Activated naive CD8-positive, alpha-beta T cell treated with anti-CD3 and anti-CD28 coated beads, Interleukin-2, amount 50 U/mL, for 24 hours (primary cell): Measurements from ENCODE around the gene GHRH.

Source experiments
- ATAC-seq: fragments of 150-1000 bp; cut with Tn5 transposase; one replicate; pipeline ENCODE4 v1.10.0; 2021
- DNase-seq: peaks from one replicate; pipeline ENCODE4 v3.0.0; 2021
- H3K27ac Mint-ChIP-seq: one replicate; pipeline ENCODE4 v1.8.0; 2021; ENCODE audit warnings: mild to moderate bottlenecking, mixed read lengths
- H3K27me3 Mint-ChIP-seq: one replicate; pipeline ENCODE4 v1.8.0; 2021; ENCODE audit warnings: mixed read lengths
- H3K36me3 Mint-ChIP-seq: one replicate; pipeline ENCODE4 v1.8.0; 2021; ENCODE audit warnings: low read depth, mixed read lengths
- H3K4me1 Mint-ChIP-seq: one replicate; pipeline ENCODE4 v1.8.0; 2021; ENCODE audit warnings: mixed read lengths
- H3K4me3 Mint-ChIP-seq: one replicate; pipeline ENCODE4 v1.8.0; 2021; ENCODE audit warnings: mild to moderate bottlenecking, moderate library complexity, mixed read lengths
- H3K9me3 Mint-ChIP-seq: one replicate; pipeline ENCODE4 v1.8.0; 2021; ENCODE audit warnings: mixed read lengths

Gene GHRH, protein sequence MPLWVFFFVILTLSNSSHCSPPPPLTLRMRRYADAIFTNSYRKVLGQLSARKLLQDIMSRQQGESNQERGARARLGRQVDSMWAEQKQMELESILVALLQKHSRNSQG

DNA sequence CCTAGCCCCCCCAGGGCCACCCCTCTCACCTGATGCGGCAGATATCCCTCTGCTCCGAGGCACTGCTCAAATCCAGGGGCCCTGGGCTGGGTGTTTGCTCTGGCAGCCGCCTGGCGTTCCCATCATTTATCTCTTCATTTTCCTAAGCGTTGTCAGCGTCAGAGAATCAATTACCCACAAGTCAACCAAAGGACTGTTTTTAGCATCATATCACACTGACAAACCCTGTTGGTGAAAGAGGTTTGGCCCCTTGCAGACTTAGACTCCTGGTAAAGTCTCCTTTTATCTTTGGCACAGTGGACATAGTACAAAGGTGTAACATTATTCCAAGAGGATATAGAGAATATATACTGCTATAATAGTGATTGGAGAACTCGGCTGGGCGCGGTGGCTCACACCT is at the start of gene GHRH:
TSS of gene GHRH (minus strand) at position 101 of the 400 bp plus-strand sequence. CDS start 4,925 bp downstream, outside the sequence.
- Mint-ChIP-seq H3K4me3 (no peak within 1 kb of the TSS), H3K27me3 (peaks cover 5% of the 10 kb centered on the region), H3K36me3 (no peaks in the 10 kb centered on the region), H3K9me3 (no peaks in the 10 kb centered on the region), H3K4me1 (no peaks in the 10 kb centered on the region), H3K27ac (no peak within 1 kb of the TSS)
- ATAC-seq (no peak), DNase-seq (no peak)

DNA sequence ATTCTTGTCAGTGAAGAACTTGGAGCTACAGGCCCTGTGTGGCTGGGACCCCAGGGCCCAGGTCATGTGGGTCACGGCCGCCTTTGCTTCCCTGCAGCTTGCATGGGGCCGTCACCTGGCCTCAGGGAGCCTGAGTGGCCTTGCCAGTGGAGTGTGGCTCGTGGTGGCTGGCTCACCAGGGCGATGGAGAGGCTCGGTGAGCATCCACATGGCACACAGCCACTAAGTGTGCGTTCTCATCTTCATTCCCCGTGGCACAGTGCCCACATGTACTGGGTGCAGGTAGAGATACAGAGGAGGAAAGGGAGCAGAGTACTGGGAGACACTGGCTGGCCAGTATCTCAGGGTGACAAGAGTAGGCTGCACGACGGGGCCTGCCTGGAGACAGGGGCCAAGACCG is 49.3 kb upstream of the GHRH start:
- H3K4me3 Mint-ChIP-seq: no peak overlapping the region
- DNase-seq (no peak), ATAC-seq (no peak)
- H3K36me3 Mint-ChIP-seq: peaks cover 18% of the 10 kb centered on the region
- peaks cover 19% of the 10 kb centered on the region for H3K4me1 Mint-ChIP-seq
- no peaks in the 10 kb centered on the region for H3K9me3 Mint-ChIP-seq
- no peaks in the 10 kb centered on the region for H3K27me3 Mint-ChIP-seq
- H3K27ac Mint-ChIP-seq: no peak overlapping the region

DNA sequence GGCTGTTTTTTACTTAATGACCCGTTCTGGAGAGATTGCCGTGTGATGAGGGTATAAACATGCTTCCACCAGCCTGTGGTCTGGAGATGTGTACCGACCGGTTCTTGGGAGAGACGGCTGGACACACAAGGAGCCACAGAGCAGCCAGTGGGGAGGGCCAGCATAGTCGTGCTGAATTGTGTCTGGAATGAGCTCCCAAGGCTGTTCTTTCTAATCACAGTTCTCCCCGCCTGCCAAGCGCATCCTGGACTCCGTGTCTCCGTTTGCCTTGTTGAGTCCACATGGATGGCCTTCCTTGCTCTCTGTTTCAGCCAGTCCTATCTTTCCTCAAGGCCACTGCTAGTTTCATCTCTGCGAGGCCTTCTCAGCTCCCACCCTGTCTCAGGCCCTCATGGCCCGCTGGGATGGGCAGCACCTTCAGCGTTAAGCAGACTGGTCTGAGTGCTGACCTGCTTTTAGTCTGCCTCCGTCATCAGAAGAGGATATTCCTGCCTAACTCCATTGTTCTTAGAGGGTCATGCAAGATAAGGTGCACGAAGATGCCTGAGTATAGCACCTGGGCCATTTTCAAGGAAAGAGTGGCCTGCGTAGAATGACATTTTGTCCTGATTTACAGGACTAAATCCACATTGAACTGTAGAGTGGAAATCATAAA is 48.4 kb upstream of the GHRH start:
- Mint-ChIP-seq H3K27me3 (no peaks in the 10 kb centered on the region), H3K36me3 (peaks cover 18% of the 10 kb centered on the region), H3K27ac (no peak overlapping the region), H3K4me1 (peaks cover 10% of the 10 kb centered on the region), H3K4me3 (no peak overlapping the region), H3K9me3 (no peaks in the 10 kb centered on the region)
- ATAC-seq (no peak), DNase-seq (no peak)

DNA sequence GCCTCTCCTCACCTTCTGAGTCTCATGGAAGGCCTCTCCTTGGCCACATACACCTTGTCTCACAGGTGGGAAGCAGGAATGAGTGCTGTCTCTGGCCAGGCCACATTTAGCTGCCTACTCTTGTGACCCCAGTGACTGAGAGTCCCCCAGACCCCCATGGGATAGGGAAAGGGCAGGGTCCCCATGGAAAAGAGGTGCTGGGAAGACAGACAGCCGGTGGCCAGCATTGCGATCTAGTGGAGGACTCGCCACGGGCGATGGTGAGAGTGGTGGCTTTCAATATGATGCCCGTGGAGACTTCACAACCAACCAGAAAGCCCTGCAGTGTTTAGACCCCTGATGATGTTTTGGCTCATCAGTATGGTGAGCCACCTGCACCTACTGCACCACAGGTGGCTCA is 47.7 kb upstream of the GHRH start:
- no peaks in the 10 kb centered on the region for H3K9me3 Mint-ChIP-seq
- no peak overlapping the region for H3K27ac Mint-ChIP-seq
- no peaks in the 10 kb centered on the region for H3K27me3 Mint-ChIP-seq
- no peak for ATAC-seq
- peaks cover 22% of the 10 kb centered on the region for H3K36me3 Mint-ChIP-seq
- H3K4me3 Mint-ChIP-seq: no peak overlapping the region
- DNase-seq: no peak
- H3K4me1 Mint-ChIP-seq: peaks cover 7% of the 10 kb centered on the region

DNA sequence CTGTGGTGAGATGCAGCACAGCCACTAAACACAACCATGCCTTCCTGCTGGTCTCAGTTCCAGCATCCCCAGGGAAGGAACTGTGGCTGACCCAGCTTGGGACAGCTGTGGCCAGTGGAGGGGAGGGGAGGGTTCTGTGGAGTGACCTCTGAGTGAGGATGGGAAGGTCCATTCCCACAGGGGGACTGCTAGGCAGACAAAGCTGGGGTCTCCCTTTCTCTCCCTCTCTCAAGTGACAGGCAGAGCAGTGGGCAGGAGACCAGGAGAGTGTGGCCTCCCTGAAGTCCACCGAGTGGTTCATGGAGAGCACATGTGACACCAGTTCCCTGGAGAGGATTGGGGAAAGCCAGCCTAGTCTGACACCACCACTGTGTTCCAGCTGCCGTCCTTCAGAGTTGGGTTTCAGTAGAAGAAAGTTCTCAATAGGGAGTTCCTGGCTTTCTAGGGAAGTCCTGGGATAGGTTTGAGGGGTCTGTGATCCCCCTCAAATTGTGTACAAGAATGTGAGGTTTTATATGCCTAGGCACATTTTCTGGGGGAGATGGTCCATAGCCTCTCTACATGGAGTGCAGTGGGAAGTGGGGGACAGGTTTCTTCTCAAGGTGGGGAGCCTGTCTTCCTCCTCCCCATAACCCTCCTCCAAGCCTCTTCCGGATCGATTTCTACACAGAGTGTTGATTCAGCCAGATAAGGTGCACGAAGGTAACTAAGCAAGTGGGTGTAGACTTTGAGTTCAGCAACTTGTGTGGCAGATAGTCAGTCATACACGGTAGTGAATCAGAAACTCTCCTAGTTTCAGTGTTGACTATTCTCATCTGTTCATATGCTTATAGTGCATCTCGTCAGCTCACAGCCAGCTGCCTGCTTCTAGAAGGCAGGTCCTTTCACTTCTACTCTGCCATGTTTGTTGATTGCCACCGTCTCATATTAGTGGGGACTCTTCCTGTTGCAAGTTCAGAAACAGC is 46.8 kb upstream of the GHRH start:
- H3K4me1 Mint-ChIP-seq: peaks cover 3% of the 10 kb centered on the region
- H3K4me3 Mint-ChIP-seq: no peak overlapping the region
- H3K36me3 Mint-ChIP-seq: peaks cover 26% of the 10 kb centered on the region
- ATAC-seq (peak; percentile 40), DNase-seq (no peak)
- H3K9me3 Mint-ChIP-seq: no peaks in the 10 kb centered on the region
- H3K27ac Mint-ChIP-seq: no peak overlapping the region
- H3K27me3 Mint-ChIP-seq: no peaks in the 10 kb centered on the region

DNA sequence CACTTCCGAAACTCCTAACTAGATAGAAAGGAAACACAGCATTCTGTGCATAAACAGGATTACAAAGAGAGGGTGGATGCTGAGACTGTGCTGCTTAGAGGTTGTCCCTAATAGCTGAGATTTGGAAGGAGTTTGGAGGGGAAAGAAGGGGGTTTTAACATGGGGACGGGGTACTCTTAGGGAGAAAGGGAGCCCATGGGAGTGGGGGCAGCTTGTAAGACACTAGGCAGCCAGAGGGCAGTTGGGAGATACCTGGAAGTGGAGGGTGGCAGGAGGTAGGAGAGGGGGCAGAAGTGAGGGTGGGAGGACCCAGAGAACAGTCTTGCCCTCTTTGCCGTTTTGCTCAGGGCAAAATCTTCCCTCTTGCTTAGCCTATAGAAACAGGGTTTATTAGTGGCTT is 44.2 kb upstream of the GHRH start:
- no peak for ATAC-seq
- Mint-ChIP-seq H3K9me3 (no peaks in the 10 kb centered on the region), H3K27me3 (no peaks in the 10 kb centered on the region), H3K4me1 (peaks cover 3% of the 10 kb centered on the region), H3K36me3 (peaks cover 38% of the 10 kb centered on the region), H3K27ac (no peak overlapping the region), H3K4me3 (no peak overlapping the region)
- no peak for DNase-seq

DNA sequence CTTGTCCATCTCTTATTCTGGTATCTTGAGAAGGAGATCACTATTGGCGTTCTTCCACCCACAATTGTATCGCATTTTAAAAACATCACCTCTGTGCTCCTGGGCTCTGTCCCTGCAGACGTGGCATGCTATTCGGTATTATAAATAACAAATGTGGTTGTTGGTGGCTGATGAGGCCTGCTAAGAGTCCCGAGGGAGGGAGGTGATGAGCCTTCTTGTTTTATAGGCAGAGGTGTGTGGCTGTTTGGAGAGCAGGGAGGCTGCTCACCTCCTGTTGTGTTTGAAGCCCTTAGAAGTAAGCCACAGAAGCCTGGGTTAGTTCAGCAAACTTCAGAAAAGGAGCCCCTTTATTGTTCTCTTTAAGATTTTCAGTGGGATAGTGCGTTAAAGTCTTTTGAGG is 43.5 kb upstream of the GHRH start:
- DNase-seq (no peak), ATAC-seq (no peak)
- H3K36me3 Mint-ChIP-seq: peaks cover 43% of the 10 kb centered on the region
- H3K27me3 Mint-ChIP-seq: no peaks in the 10 kb centered on the region
- no peak overlapping the region for H3K27ac Mint-ChIP-seq
- H3K9me3 Mint-ChIP-seq: no peaks in the 10 kb centered on the region
- H3K4me1 Mint-ChIP-seq: peaks cover 6% of the 10 kb centered on the region
- no peak overlapping the region for H3K4me3 Mint-ChIP-seq

DNA sequence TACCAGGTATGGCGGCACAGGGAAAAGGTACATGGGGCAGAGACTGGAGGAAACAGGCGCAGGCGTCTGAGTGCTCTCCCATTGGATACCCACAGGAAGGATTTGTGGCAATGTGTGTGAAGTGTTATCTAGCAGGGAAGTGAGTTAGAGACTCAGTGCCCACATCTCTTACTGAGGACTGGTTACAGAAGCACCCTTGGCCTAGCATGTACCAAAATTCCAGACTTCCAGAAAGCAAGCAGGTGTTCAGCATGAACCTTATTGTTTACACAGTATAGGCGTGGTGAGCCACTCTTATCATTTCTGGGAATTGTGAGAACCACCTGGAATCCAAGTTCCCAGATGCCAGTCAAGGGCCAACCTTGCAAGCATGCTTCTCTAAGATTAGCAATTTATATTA is 42.0 kb upstream of the GHRH start:
- Mint-ChIP-seq H3K36me3 (peaks cover 47% of the 10 kb centered on the region), H3K4me1 (peaks cover 6% of the 10 kb centered on the region), H3K27ac (no peak overlapping the region), H3K4me3 (no peak overlapping the region), H3K27me3 (no peaks in the 10 kb centered on the region), H3K9me3 (no peaks in the 10 kb centered on the region)
- no peak for DNase-seq
- no peak for ATAC-seq

DNA sequence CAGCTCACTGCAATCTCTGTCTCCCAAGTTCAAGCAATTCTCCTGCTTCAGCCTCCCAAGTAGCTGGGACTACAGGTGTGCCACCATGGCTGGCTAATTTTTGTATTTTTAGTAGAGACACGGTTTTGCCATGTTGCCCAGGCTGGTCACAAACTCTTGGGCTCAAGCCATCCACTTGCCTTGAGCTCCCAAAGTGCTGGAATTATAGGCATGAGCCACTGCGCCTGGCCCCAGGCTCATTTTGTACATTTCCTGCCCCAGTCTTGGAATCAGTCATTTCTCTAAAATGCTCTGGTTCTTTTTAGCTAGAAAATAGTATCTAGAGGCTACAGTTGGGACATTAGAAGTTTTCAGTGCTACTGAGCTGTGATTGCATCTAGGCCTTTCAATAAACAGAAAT is 41.4 kb upstream of the GHRH start:
- no peak for DNase-seq
- no peaks in the 10 kb centered on the region for H3K27me3 Mint-ChIP-seq
- ATAC-seq: no peak
- no peak overlapping the region for H3K27ac Mint-ChIP-seq
- H3K9me3 Mint-ChIP-seq: no peaks in the 10 kb centered on the region
- H3K4me1 Mint-ChIP-seq: peaks cover 4% of the 10 kb centered on the region
- no peak overlapping the region for H3K4me3 Mint-ChIP-seq
- peaks cover 48% of the 10 kb centered on the region for H3K36me3 Mint-ChIP-seq

DNA sequence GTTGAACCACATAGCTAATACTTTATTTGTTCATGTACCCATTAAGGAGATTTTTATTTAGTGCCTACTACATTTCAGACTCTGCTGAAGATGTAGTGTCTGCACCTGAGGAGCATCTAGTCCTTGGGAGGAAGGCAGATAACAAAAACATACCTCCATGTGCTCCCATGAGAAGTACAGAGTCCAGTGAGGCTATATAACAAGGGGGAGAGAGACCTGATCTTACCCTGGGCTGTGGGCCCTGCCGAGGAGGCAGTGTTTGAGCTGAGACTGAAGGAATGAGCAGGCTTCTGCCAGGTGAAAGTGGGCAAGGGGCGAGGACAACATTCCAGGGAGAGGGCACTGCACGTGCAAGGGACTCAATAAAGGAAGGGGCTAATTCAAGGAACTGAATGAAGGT is 39.9 kb upstream of the GHRH start:
- no peak overlapping the region for H3K27ac Mint-ChIP-seq
- no peaks in the 10 kb centered on the region for H3K9me3 Mint-ChIP-seq

DNA sequence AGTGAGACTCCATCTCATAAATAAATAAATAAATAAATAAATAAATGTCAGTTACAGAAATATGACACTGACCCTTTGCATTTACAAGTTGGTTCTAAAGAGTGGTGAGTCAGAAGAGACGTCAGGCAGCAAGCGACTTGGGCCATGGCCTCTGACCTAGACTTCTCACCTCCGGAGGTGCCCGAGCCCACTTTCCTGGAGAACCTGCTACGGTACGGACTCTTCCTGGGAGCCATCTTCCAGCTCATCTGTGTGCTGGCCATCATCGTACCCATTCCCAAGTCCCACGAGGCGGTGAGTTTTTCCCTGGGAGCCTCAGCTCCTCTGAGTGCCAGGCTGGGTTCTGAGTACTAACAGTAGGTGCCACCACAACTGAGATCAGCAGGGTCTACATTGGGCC is 39.5 kb upstream of the GHRH start:
- Mint-ChIP-seq H3K27ac (no peak overlapping the region), H3K4me1 (peaks cover 9% of the 10 kb centered on the region), H3K27me3 (no peaks in the 10 kb centered on the region), H3K36me3 (peaks cover 47% of the 10 kb centered on the region), H3K4me3 (no peak overlapping the region), H3K9me3 (no peaks in the 10 kb centered on the region)
- ATAC-seq (no peak), DNase-seq (no peak)

More for the DNA sequence above, 39.9 kb upstream of the GHRH start:
- Mint-ChIP-seq H3K27me3 (no peaks in the 10 kb centered on the region), H3K36me3 (peaks cover 44% of the 10 kb centered on the region), H3K4me1 (peaks cover 6% of the 10 kb centered on the region), H3K4me3 (no peak overlapping the region)
- ATAC-seq: no peak
- DNase-seq: no peak

DNA sequence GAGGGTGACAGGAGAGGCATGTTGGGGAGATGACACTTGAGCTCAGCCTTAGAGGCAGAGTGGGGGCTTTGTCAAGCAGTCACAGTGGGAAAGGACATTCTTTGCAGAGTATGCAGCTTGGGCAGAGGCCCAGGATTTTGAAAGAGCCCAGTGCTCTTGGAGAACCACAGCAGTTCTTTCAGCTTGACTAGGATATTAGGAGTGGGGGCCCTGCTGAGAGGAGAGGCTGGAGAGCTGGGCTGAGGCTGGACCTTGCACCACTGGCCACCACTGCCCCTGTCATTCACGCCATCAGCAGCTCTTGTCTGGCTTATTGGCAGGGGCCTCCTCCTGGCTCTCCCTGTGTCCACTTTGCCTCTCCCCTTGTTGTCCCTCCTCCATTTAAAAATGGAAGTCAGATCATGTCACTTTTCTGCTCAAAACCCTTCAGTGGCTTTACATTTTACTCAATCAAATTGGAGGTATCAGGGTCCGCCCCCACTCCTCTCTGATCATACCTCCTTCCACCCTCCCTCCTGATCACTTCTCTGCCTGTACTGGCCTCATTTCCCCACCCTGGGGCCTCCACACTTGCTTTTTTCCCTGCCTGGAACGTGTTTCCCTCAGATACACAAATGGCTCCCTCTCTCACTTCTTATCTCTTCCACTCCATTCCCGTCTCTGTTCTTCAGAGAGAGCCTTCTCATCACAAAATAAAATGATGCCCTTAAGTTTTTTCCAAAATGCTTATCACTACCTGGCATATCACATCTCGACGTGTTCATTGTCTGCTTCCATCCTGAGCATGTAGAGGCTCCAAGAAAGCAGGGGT is 38.3 kb upstream of the GHRH start:
- H3K4me3 Mint-ChIP-seq: no peak overlapping the region
- H3K27me3 Mint-ChIP-seq: no peaks in the 10 kb centered on the region
- DNase-seq (no peak), ATAC-seq (no peak)
- peaks cover 47% of the 10 kb centered on the region for H3K36me3 Mint-ChIP-seq
- peaks cover 20% of the 10 kb centered on the region for H3K4me1 Mint-ChIP-seq
- H3K9me3 Mint-ChIP-seq: no peaks in the 10 kb centered on the region
- peak overlapping the region; percentile 40 for H3K27ac Mint-ChIP-seq

DNA sequence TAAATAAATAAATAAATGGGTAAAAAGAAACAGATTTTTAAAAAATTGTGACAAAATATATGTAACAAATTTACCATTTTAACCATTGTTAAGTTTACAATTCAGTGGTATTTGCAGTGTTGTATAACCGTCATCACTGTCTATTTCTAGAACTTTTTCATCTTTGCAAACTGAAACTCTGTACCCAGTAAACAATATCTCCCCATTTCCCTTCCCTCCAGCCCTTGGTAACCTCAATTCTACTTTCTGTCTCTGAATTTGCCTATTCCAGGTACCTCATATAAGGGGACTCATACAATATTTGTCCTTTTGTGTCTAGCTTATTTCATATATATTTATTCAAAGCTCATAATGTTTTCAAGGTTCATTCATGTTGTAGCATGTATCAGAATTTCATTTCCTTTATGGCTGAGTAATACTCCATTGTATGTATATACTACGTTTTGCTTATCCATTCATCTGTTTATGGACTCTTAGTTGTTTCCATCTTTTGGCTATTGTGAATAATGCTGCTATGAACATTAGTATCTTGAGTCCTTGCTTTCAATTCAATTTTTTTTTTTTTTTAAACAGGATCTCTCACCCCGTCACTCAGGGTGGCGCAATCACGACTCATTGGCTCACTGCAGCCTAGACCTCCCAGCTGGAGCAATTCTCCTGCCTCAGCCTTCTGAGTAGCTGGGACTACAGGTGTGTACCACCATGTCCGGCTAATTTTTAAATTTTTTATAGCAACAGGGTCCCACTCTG is 36.8 kb upstream of the GHRH start:
- H3K27me3 Mint-ChIP-seq: no peaks in the 10 kb centered on the region
- ATAC-seq (no peak), DNase-seq (no peak)
- peaks cover 35% of the 10 kb centered on the region for H3K4me1 Mint-ChIP-seq
- peaks cover 50% of the 10 kb centered on the region for H3K36me3 Mint-ChIP-seq
- H3K9me3 Mint-ChIP-seq: no peaks in the 10 kb centered on the region
- H3K4me3 Mint-ChIP-seq: no peak overlapping the region
- H3K27ac Mint-ChIP-seq: no peak overlapping the region
